WTC11 (cell line): ENCODE measurements around the gene CD180.

Source experiments
- CBFB ChIP-seq: sonication (generic); formaldehyde crosslinking; IDR thresholded peaks from 2 replicates; pipeline ENCODE4 v1.8.1; 2022; ENCODE audit warnings: mild to moderate bottlenecking, low read depth, missing genetic modification reagents
- KAT7 ChIP-seq: sonication (generic); formaldehyde crosslinking; IDR thresholded peaks from 2 replicates; pipeline ENCODE4 v1.8.1; 2023; ENCODE audit warnings: missing genetic modification reagents, mild to moderate bottlenecking, borderline replicate concordance
- PRRX2 ChIP-seq: fragments of 250-450 bp; sonication (Bioruptor Pico); IDR thresholded peaks from 2 replicates; pipeline ENCODE4 v1.8.0; 2021; ENCODE audit warnings: mild to moderate bottlenecking
- RELA ChIP-seq: sonication (generic); formaldehyde crosslinking; IDR thresholded peaks from 2 replicates; pipeline ENCODE4 v1.8.1; 2022; ENCODE audit warnings: missing genetic modification reagents, mild to moderate bottlenecking, borderline replicate concordance
- SP1 ChIP-seq: sonication (generic); formaldehyde crosslinking; conservative IDR thresholded peaks from 2 replicates; pipeline ENCODE4 v1.8.1; 2022; ENCODE audit warnings: missing genetic modification reagents
- ZNF317 ChIP-seq: sonication (generic); formaldehyde crosslinking; IDR thresholded peaks from 2 replicates; pipeline ENCODE4 v1.8.1; 2023; ENCODE audit warnings: low read depth, mild to moderate bottlenecking, moderate library complexity, missing genetic modification reagents, borderline replicate concordance
- TF ChIP-seq, protein P1 (sequence below): fragments of 200-600 bp; IDR thresholded peaks from 2 replicates; pipeline ENCODE4 v1.8.0; 2022; ENCODE audit warnings: antibody characterized with exemption
- TF ChIP-seq, protein P2 (sequence below): sonication (generic); formaldehyde crosslinking; IDR thresholded peaks from 2 replicates; pipeline ENCODE4 v1.8.0; 2022; ENCODE audit warnings: mild to moderate bottlenecking, missing genetic modification reagents
- TF ChIP-seq, protein P3 (sequence below): sonication (generic); formaldehyde crosslinking; IDR thresholded peaks from 2 replicates; pipeline ENCODE4 v1.8.1; 2023; ENCODE audit warnings: mild to moderate bottlenecking, moderate library complexity, missing genetic modification reagents
- TF ChIP-seq, protein P4 (sequence below): sonication (generic); formaldehyde crosslinking; IDR thresholded peaks from 2 replicates; pipeline ENCODE4 v1.8.1; 2023; ENCODE audit warnings: mild to moderate bottlenecking, missing genetic modification reagents
- TF ChIP-seq, protein P5 (sequence below): sonication (generic); formaldehyde crosslinking; IDR thresholded peaks from 2 replicates; pipeline ENCODE4 v1.8.0; 2022; ENCODE audit warnings: missing genetic modification reagents

DNA sequence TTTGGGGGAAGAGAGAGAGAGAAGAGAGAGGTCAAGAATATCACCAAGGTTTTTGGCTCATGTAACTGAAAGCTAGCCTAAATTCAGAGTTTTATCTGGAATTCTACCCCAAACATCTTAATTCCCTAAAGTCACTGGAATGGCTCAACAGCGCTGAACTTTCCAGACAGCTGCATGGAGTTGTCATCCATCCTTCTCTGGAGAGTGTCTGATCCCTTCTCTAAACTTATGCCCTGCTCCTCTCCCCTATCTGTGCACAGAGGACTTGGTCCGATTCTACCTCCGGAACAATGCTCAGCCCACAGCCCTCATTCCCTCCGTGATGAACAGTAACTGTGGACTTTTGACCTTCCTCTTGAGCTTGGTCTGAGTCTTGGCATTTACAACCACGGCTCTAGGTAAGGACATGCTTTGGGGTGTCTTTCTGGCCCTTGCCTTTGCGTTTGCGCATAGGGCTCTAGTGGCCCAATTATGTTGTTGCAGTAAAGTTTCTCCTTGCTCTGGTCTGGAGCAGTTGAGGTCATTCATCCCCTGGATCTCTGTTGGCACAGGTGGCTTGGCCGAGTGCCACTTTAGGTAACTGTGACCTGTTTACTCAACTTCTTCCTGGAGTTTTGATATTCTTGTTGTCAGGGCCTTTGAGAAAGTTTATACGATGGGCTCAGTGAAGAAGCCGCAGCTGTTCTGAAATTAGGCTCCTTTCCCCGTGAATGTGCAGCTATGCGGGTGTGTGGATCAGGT is 18.3 kb upstream of the CD180 start:
- no peak for TF ChIP-seq RELA
- TF ChIP-seq, protein P1, sequence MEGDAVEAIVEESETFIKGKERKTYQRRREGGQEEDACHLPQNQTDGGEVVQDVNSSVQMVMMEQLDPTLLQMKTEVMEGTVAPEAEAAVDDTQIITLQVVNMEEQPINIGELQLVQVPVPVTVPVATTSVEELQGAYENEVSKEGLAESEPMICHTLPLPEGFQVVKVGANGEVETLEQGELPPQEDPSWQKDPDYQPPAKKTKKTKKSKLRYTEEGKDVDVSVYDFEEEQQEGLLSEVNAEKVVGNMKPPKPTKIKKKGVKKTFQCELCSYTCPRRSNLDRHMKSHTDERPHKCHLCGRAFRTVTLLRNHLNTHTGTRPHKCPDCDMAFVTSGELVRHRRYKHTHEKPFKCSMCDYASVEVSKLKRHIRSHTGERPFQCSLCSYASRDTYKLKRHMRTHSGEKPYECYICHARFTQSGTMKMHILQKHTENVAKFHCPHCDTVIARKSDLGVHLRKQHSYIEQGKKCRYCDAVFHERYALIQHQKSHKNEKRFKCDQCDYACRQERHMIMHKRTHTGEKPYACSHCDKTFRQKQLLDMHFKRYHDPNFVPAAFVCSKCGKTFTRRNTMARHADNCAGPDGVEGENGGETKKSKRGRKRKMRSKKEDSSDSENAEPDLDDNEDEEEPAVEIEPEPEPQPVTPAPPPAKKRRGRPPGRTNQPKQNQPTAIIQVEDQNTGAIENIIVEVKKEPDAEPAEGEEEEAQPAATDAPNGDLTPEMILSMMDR: no peak
- no peak for TF ChIP-seq ZNF317 (CRISPR knock-in tag)
- TF ChIP-seq PRRX2: no peak
- TF ChIP-seq, protein P2, sequence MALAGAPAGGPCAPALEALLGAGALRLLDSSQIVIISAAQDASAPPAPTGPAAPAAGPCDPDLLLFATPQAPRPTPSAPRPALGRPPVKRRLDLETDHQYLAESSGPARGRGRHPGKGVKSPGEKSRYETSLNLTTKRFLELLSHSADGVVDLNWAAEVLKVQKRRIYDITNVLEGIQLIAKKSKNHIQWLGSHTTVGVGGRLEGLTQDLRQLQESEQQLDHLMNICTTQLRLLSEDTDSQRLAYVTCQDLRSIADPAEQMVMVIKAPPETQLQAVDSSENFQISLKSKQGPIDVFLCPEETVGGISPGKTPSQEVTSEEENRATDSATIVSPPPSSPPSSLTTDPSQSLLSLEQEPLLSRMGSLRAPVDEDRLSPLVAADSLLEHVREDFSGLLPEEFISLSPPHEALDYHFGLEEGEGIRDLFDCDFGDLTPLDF (CRISPR knock-in tag): no peak
- TF ChIP-seq, protein P3, sequence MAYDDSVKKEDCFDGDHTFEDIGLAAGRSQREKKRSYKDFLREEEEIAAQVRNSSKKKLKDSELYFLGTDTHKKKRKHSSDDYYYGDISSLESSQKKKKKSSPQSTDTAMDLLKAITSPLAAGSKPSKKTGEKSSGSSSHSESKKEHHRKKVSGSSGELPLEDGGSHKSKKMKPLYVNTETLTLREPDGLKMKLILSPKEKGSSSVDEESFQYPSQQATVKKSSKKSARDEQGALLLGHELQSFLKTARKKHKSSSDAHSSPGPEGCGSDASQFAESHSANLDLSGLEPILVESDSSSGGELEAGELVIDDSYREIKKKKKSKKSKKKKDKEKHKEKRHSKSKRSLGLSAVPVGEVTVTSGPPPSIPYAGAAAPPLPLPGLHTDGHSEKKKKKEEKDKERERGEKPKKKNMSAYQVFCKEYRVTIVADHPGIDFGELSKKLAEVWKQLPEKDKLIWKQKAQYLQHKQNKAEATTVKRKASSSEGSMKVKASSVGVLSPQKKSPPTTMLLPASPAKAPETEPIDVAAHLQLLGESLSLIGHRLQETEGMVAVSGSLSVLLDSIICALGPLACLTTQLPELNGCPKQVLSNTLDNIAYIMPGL (CRISPR knock-in tag): no peak
- TF ChIP-seq, protein P4, sequence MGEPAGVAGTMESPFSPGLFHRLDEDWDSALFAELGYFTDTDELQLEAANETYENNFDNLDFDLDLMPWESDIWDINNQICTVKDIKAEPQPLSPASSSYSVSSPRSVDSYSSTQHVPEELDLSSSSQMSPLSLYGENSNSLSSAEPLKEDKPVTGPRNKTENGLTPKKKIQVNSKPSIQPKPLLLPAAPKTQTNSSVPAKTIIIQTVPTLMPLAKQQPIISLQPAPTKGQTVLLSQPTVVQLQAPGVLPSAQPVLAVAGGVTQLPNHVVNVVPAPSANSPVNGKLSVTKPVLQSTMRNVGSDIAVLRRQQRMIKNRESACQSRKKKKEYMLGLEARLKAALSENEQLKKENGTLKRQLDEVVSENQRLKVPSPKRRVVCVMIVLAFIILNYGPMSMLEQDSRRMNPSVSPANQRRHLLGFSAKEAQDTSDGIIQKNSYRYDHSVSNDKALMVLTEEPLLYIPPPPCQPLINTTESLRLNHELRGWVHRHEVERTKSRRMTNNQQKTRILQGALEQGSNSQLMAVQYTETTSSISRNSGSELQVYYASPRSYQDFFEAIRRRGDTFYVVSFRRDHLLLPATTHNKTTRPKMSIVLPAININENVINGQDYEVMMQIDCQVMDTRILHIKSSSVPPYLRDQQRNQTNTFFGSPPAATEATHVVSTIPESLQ (CRISPR knock-in tag): no peak
- no peak for TF ChIP-seq SP1 (CRISPR knock-in tag)
- TF ChIP-seq, protein P5, sequence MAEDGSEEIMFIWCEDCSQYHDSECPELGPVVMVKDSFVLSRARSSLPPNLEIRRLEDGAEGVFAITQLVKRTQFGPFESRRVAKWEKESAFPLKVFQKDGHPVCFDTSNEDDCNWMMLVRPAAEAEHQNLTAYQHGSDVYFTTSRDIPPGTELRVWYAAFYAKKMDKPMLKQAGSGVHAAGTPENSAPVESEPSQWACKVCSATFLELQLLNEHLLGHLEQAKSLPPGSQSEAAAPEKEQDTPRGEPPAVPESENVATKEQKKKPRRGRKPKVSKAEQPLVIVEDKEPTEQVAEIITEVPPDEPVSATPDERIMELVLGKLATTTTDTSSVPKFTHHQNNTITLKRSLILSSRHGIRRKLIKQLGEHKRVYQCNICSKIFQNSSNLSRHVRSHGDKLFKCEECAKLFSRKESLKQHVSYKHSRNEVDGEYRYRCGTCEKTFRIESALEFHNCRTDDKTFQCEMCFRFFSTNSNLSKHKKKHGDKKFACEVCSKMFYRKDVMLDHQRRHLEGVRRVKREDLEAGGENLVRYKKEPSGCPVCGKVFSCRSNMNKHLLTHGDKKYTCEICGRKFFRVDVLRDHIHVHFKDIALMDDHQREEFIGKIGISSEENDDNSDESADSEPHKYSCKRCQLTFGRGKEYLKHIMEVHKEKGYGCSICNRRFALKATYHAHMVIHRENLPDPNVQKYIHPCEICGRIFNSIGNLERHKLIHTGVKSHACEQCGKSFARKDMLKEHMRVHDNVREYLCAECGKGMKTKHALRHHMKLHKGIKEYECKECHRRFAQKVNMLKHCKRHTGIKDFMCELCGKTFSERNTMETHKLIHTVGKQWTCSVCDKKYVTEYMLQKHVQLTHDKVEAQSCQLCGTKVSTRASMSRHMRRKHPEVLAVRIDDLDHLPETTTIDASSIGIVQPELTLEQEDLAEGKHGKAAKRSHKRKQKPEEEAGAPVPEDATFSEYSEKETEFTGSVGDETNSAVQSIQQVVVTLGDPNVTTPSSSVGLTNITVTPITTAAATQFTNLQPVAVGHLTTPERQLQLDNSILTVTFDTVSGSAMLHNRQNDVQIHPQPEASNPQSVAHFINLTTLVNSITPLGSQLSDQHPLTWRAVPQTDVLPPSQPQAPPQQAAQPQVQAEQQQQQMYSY (CRISPR knock-in tag): no peak
- TF ChIP-seq KAT7 (CRISPR knock-in tag): no peak
- no peak for TF ChIP-seq CBFB (CRISPR knock-in tag)
